Ovary (tissue), 9 donors: ENCODE results near the gene ENAH. TPM values are rescaled to one million over a fixed set of nuclear protein-coding genes. Genes with fewer than 3 reads are reported as not detected.
"Not testable (repeated sequence)": the region's sequence is repeated elsewhere in the genome, so short reads cannot be mapped to it uniquely, and the experiment has no call there.

Experiments
- DNase-seq, 5 donors: peaks; one replicate each; pipeline ENCODE4 v3.0.0-alpha.2; 2019 to 2020
- H3K27ac ChIP-seq, 2 donors: fragments of 200-600 bp; one replicate each; pipeline versions ENCODE4 v1.5.1 to v1.8.0; 2019 to 2022
- H3K27me3 ChIP-seq: fragments of 200-600 bp; one replicate; pipeline ENCODE4 v1.8.0; 2022
- H3K36me3 ChIP-seq: fragments of 200-600 bp; sonication (generic); one replicate; pipeline ENCODE4 v1.5.1; 2019
- H3K4me1 ChIP-seq: one replicate; pipeline ENCODE4 v1.8.1; 2013; ENCODE audit warnings: mild to moderate bottlenecking, moderate library complexity; ENCODE audit not compliant: insufficient read depth
- H3K4me3 ChIP-seq: fragments of 200-600 bp; sonication (generic); one replicate; pipeline ENCODE4 v1.5.1; 2017
- H3K9me3 ChIP-seq, 2 donors: fragments of 200-600 bp in 1 of 2; sonication (generic) in 1 of 2; one replicate each; pipeline versions ENCODE4 v1.5.1 to v1.8.1; 2013 to 2019; ENCODE audit warnings: mild to moderate bottlenecking in 1 of 2, moderate library complexity in 1 of 2
- CTCF ChIP-seq, 3 donors: fragments of 450-650 bp in 2 of 3; fragments of 200-600 bp in 1 of 3; IDR thresholded peaks; one replicate each; pipeline versions ENCODE4 v1.5.1 to v1.8.0; 2016 to 2022; ENCODE audit warnings: antibody characterized with exemption in 3 of 3, mild to moderate bottlenecking in 1 of 3
- EP300 ChIP-seq: sonication (generic); formaldehyde crosslinking; IDR thresholded peaks from one replicate; pipeline ENCODE4 v1.6.1; 2017; ENCODE audit warnings: antibody characterized with exemption
- POLR2A ChIP-seq: fragments of 450-650 bp; IDR thresholded peaks from one replicate; pipeline ENCODE4 v1.6.1; 2017; ENCODE audit warnings: antibody characterized with exemption, mild to moderate bottlenecking, moderate library complexity
- WGBS, 3 donors: extraction: QIAGEN DNeasy Blood & Tissue Kit in 1 of 3; methylation state at CpG; one replicate each; pipeline versions ENCODE4 v1.1.5 to v1.1.7; 2013 to 2017; 5-methylcytosine and 5-hydroxymethylcytosine counted together
- intact Hi-C, 4 donors: fragments of 100-400 bp; cut with DNase I; formaldehyde crosslinking; loops; one replicate each; pipeline versions ENCODE4 v1.11.0 to v1.15.1; 2022 to 2023
- polyA plus RNA-seq, 2 donors: library from polyadenylated mRNA; stranded (reverse); fragments of 200-250 nt in 1 of 2; fragments of 350-450 nt in 1 of 2; fragmentation: Illumina TruSeq in 1 of 2; extraction: RNeasy Lipid Tissue Mini Kit (QIAGEN cat#74804) in 1 of 2; gene quantifications; one replicate each; pipeline ENCODE4 v1.2.3, GENCODE V29; 2013 to 2014
- total RNA-seq, 7 donors: library from RNA; depleted of rRNA in 2 of 7; stranded (reverse); fragments of >200 nt in 2 of 7; fragmentation: NEBNext Ultra II Directional in 3 of 7; extraction: Animal tissue kit (Norgen Biotek cat#: 25700) in 3 of 7; gene quantifications; one replicate each; pipeline versions ENCODE4 v1.1.0 to v1.2.4, GENCODE V29; 2016 to 2023
- donor health status: DM: no; HTN: no; CAD: no; lungs with moderate emphysema.
- donor health status: DM: no; HTN: no; CAD: no.
- donor health status: Bipolar disorder and iron deficiency.
- donor health status: DM: yes; HTN: yes; CAD: no.
- donor health status: DM: no; HTN: no; CAD: no.
- donor health status: DM: yes; HTN: yes; CAD: no.

Gene ENAH
- total and polyA plus RNA-seq, 9 donors = 33.4 to 137 (median 88.6) TPM

- intact Hi-C loops = no loop called here
- H3K27ac ChIP-seq = no peak overlapping the region
- peaks cover 7% of the 10 kb centered on the region for H3K4me1 ChIP-seq
- no peaks in the 10 kb centered on the region for H3K9me3 ChIP-seq
- H3K36me3 ChIP-seq = no peaks in the 10 kb centered on the region
- TF ChIP-seq POLR2A (no peak), EP300 (no peak), CTCF (IDR thresholded peaks at IDR 0.05) (no peak)
- H3K27me3 ChIP-seq = no peaks in the 10 kb centered on the region
- DNase-seq = no peak
- H3K4me3 ChIP-seq = no peak overlapping the region
Observed at GRCh38 chr1:225635649-225636048, 17.3 kb downstream of the ENAH start.

GRCh38 chr1:225632836-225633235 lies 20.1 kb downstream of the ENAH start:
- 95 to 96% (median 95%) methylated on average over 4 of the region's 4 CpGs for WGBS, 3 donors

GRCh38 chr1:225631021-225631663 lies 21.8 kb downstream of the ENAH start:
- DNase-seq = no peak
- TF ChIP-seq POLR2A (no peak), CTCF (IDR thresholded peaks at IDR 0.05) (no peak), EP300 (no peak)
- no peaks in the 10 kb centered on the region for H3K36me3 ChIP-seq
- 74 to 87% (median 77%) methylated on average over 6 of the region's 6 CpGs for WGBS, 3 donors
- no peak overlapping the region for H3K4me3 ChIP-seq
- intact Hi-C loops = no loop called here
- no peaks in the 10 kb centered on the region for H3K9me3 ChIP-seq
- peaks cover 12% of the 10 kb centered on the region for H3K4me1 ChIP-seq
- H3K27ac ChIP-seq = no peak overlapping the region
- no peaks in the 10 kb centered on the region for H3K27me3 ChIP-seq

More at GRCh38 chr1:225632836-225633235, 20.1 kb downstream of the ENAH start:
- H3K4me1 ChIP-seq, H3K27ac ChIP-seq, H3K36me3 ChIP-seq, H3K4me3 ChIP-seq, H3K9me3 ChIP-seq, H3K27me3 ChIP-seq, DNase-seq, intact Hi-C loops: not testable (repeated sequence)

- no peaks in the 10 kb centered on the region for H3K9me3 ChIP-seq
- no peaks in the 10 kb centered on the region for H3K36me3 ChIP-seq
- intact Hi-C loops = no loop called here
- peaks cover 20% of the 10 kb centered on the region for H3K4me1 ChIP-seq
- 86 to 93% (median 92%) methylated on average over 3 of the region's 3 CpGs for WGBS, 3 donors
- H3K27ac ChIP-seq = no peak overlapping the region
- no peak for TF ChIP-seq EP300
- H3K27me3 ChIP-seq = no peaks in the 10 kb centered on the region
- H3K4me3 ChIP-seq = no peak overlapping the region
- DNase-seq = no peak
Observed at GRCh38 chr1:225629483-225629882, 23.4 kb downstream of the ENAH start.

GRCh38 chr1:225628794-225629193 lies 24.1 kb downstream of the ENAH start:
- DNase-seq, H3K4me3 ChIP-seq, H3K36me3 ChIP-seq, H3K27ac ChIP-seq, intact Hi-C loops, H3K9me3 ChIP-seq, H3K27me3 ChIP-seq: not testable (repeated sequence)
- WGBS, 3 donors = 93 to 96% (median 96%) methylated on average over 13 of the region's 13 CpGs
- peaks cover 20% of the 10 kb centered on the region for H3K4me1 ChIP-seq

GRCh38 chr1:225627304-225627947 lies 25.5 kb downstream of the ENAH start:
- TF ChIP-seq EP300 (no peak), POLR2A (no peak), CTCF (IDR thresholded peaks at IDR 0.05) (no peak)
- Histone ChIP-seq H3K4me1 (peaks cover 22% of the 10 kb centered on the region), H3K36me3 (no peaks in the 10 kb centered on the region), H3K27me3 (no peaks in the 10 kb centered on the region), H3K27ac (no peak overlapping the region), H3K4me3 (no peak overlapping the region), H3K9me3 (no peaks in the 10 kb centered on the region)
- no peak for DNase-seq
- intact Hi-C loops = no loop called here
- 26 to 39% (median 38%) methylated on average over 2 of the region's 2 CpGs for WGBS, 3 donors
